Muscle of back (tissue), 13 donors: ENCODE results near the gene BSCL2. TPM values are rescaled to one million over a fixed set of nuclear protein-coding genes. Genes with fewer than 3 reads are reported as not detected.
"Not testable (repeated sequence)": the region's sequence is repeated elsewhere in the genome, so short reads cannot be mapped to it uniquely, and the experiment has no call there.

Experiments
- DNase-seq, 3 donors: peaks; one replicate each; pipeline versions ENCODE4 v3.0.0 to v3.0.0-alpha.2; 2013
- long read RNA-seq, 9 donors: transcript quantifications; one replicate each; lab custom pipeline, GENCODE V29; 2026
- polyA plus RNA-seq, 10 donors: library from polyadenylated mRNA; unstranded; fragments of 120-200 nt; gene quantifications; one replicate each; pipeline ENCODE4 v1.2.1, GENCODE V29; 2013; ENCODE audit not compliant: insufficient read length in 10 of 10

Gene BSCL2
- 10 to 100 TPM; 15.1 to 24.5 (median 22.0) TPM for polyA plus RNA-seq
- long read RNA-seq, donor 1, partial matches to known transcripts: 0 of 5 reads
- long read RNA-seq, donor 1, other reads (novel, unspliced or antisense): 0 of 5 reads
- long read RNA-seq, donor 2, partial matches to known transcripts: 0 of 5 reads
- long read RNA-seq, donor 2, other reads (novel, unspliced or antisense): 0 of 5 reads
- long read RNA-seq, donor 3: 0 reads
- long read RNA-seq, donor 4, partial matches to known transcripts: 0 of 4 reads
- long read RNA-seq, donor 4, other reads (novel, unspliced or antisense): 0 of 4 reads
- long read RNA-seq, donor 5, transcript BSCL2-207 (11 exons, 1,516 nt): major isoform, 5 of 8 reads
- long read RNA-seq, donor 5, partial matches to known transcripts: 0 of 8 reads
- long read RNA-seq, donor 5, other reads (novel, unspliced or antisense): 0 of 8 reads
- long read RNA-seq, donor 6, transcript BSCL2-207 (11 exons, 1,516 nt): major isoform, 6 of 8 reads
- long read RNA-seq, donor 6, partial matches to known transcripts: 0 of 8 reads
- long read RNA-seq, donor 6, other reads (novel, unspliced or antisense): 0 of 8 reads
- long read RNA-seq, donor 7, partial matches to known transcripts: 0 of 7 reads
- long read RNA-seq, donor 7, other reads (novel, unspliced or antisense): 0 of 7 reads
- long read RNA-seq, donor 8, partial matches to known transcripts: 0 of 5 reads
- long read RNA-seq, donor 8, other reads (novel, unspliced or antisense): 0 of 5 reads
- long read RNA-seq, donor 9, partial matches to known transcripts: 0 of 2 reads
- long read RNA-seq, donor 9, other reads (novel, unspliced or antisense): 0 of 2 reads

DNA sequence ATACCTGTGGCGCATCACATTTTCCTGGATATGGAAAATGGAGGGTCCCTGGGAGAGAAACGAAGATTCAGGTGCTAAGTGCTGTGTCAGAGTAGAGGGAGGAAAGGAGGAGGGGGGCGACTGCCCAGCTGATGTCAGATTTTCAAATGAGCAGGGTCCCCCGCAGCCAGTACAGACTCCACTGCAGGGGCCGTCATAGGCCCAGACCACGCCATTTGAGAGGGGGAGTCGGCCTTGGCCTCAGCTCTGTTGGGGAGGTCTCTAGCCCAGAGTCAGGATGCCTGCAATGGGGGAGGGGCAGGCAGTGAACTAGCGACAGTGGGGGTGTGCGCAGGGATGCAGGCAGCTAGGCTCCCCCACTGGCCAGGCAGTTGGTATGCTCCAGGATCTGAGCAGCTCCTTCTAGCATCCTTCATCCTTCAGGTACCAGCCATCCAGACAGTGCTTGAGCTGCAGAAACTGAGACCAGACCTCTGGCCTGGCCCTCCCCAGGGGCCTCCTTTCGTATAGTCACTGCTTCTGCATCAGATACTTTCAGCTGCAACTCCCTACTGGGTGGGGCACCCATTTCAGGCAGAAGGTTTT lies at the start of gene BSCL2, which contains the start of gene GNG3:
TSS of gene BSCL2 (minus strand) at position 148 of the 585 bp plus-strand sequence. CDS start 229 bp downstream, outside the sequence.
TSS of gene GNG3 (plus strand) at position 400 of the 585 bp plus-strand sequence. CDS start 620 bp downstream, outside the sequence.
- DNase-seq: peak in 1 of 3 donors; percentile 35

DNA sequence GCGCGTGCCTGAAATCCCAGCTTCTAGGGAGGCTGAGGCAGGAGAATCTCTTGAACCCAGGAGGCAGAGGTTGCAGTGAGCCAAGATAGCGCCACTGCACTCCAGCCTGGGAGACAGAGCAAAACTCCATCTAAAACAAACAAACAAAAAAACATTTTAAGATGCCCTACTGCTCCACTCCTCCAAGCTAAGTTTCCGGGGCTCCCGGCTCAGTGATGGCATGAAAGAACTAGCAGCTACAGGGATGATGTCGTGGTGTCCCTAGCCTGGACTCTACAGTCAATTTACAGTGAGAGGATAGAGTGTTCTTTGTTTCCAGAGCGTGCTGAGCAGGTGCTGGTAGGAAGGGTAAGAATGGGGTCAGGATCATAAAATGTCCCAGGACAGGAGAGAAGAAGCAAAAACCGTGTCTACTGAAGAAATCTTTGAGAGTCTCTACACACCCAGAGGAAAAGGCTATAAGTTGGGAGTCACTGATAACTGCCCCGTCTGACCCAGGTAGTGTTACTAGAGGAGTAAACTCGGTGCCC lies 47.9 kb upstream of the BSCL2 start:
- DNase-seq: no peak

GRCh38 chr11:62753736-62754603 lies 46.7 kb upstream of the BSCL2 start, which contains the start of gene ZBTB3:
TSS of gene ZBTB3 (minus strand) at chr11:62754160. CDS start at chr11:62753664, 496 bp downstream.
- peak; percentile 98 to 99 (median 99) for DNase-seq

DNA sequence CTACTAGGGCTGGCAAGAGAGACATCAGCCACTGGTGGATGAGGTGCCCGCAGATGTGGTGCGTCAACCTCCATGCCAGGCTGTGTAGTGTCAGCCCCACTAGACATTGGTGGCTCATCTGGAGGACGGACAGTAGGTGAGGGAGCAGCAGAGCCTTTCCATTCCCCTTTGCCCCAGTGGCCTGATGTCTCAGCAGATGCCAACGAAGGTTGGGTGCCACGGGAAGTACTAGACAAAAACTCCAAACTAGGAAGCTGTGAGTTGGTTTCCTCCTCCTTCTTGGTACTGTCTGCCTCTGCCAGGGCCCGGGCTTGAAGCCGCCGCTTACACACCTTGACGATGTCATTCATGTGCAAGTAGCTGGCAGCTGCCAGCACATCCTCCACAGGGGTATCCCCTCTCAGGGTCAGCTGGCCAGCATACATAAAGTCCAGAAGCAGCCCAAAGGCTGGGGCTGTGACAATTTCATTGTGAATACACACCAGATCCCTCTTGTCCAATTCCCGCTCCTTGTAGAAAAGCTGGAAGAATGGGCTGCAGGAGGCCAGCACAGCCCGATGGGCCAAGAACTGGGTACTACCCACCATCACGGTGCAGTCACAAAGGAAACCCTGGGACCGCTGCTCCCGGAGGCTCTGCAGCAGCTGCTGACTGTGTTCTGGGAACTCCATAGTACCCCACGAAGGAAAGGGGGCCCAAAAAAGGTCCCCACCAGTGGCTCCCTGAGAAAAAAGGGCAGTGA lies 45.9 kb upstream of the BSCL2 start:
- DNase-seq: no peak

- DNase-seq: no peak
Measured at GRCh38 chr11:62752177-62752785, 45.1 kb upstream of the BSCL2 start.

DNA sequence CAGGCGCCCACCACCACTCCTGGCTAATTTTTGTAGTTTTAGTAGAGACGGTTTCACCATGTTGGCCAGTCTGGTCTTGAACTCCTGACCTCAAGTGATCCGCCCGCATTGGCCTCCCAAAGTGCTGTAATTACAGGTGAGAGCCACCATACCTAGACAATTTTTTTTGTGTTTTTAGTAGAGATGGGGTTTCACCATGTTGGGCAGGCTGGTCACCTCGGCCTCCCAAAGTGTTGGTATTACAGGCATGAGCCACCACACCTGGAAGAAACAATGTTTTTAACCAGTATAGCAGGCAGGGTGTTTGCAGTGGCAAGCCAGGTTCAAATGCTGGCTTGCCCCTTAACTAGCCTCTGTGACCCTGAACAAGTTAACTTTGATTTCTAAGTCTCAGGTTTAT lies 42.7 kb upstream of the BSCL2 start:
- not testable (repeated sequence) for DNase-seq

- DNase-seq: no peak
Measured at GRCh38 chr11:62747475-62748160, 40.4 kb upstream of the BSCL2 start.

- no peak for DNase-seq
Measured at GRCh38 chr11:62737196-62737595, 30.0 kb upstream of the BSCL2 start.

- DNase-seq: no peak
Measured at GRCh38 chr11:62732830-62733229, 25.6 kb upstream of the BSCL2 start.

DNA sequence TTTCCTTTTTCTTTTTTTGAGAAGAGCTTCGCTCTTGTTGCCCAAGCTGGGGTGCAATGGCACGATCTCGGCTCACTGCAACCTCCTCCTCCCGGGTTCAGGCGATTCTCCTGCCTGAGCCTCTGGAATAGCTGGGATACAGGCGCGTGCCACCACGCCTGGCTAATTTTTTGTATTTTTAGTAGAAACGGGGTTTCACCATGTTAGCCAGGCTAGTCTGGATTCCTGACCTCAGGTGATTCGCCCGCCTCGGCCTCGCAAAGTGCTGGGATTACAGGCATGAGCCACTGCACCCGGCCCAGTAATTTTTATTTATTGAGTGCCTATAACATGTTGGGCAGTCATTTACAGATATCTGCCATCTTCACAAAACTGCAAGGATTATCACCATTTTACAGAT lies 22.9 kb upstream of the BSCL2 start:
- DNase-seq: not testable (repeated sequence)

DNA sequence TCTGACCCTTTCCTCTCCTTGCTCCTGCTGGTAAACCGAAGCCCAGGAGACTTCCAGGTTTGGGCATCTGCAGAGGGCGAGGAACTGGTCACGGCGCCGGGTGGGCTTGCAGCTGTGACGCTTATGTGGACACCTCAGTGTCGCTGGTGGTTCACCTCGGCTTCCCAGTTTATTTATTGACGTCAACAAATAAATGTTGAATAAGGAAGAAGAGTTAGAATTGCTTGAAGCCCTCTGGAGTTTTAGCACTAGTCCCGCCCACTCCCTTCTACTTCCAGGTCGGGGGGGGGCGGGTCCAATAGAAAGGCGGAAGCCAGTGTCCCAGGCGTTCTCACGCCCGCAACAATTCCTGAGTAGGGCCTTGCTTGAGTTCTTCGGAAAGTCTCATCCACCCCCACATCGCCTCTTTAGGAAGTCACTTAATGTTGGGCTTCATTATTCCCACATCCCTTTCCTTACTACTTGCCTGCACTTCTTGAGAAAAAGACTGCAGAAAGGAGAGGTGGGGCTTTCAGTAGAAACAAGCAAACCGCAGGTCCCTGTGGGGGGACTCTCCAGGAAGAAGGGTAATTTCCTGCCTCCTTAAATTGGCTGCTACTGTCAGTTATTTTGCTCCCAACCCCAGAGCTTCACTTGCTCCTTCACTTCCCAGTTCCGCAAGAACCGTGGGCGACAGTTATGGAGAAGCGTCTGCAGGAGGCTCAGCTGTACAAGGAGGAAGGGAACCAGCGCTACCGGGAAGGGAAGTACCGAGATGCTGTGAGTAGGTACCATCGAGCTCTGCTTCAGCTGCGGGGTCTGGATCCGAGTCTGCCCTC lies 21.2 kb upstream of the BSCL2 start, which contains the start of gene TTC9C:
TSS of gene TTC9C (plus strand) at position 316 of the 818 bp plus-strand sequence. CDS start at position 679, 363 bp downstream.
- peak; percentile 90 to 96 (median 91) for DNase-seq

- peak; percentile 96 to 99 (median 99) for DNase-seq
Measured at GRCh38 chr11:62727872-62728170, 20.6 kb upstream of the BSCL2 start.

- DNase-seq: peak; percentile 100
Measured at GRCh38 chr11:62727165-62727871, 20.1 kb upstream of the BSCL2 start, which contains the start of gene HNRNPUL2. TSS of gene HNRNPUL2 (minus strand) at chr11:62727457. CDS start at chr11:62727156, 301 bp downstream.

DNA sequence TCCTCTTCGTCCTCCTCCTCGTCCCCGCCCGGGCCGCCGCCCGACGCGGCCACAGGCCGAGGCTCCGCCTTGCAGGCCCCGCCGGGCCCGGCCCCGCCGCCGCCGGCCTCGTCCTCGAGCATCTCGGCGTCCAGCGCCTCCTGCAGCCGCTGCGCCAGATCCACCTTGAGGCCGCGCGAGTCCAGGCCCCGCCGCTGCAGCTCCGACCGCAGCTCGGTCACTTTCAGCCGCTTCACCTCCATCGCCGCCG lies 19.6 kb upstream of the BSCL2 start:
- no peak for DNase-seq

- DNase-seq: no peak
Measured at GRCh38 chr11:62726156-62726914, 19.1 kb upstream of the BSCL2 start.

- DNase-seq: no peak
Measured at GRCh38 chr11:62725646-62726045, 18.4 kb upstream of the BSCL2 start.

- DNase-seq: no peak
Measured at GRCh38 chr11:62724171-62724570, 16.9 kb upstream of the BSCL2 start.
